GM21381 (cell line): ENCODE results near the gene CC2D1B.
"Not testable (repeated sequence)": the region's sequence is repeated elsewhere in the genome, so short reads cannot be mapped to it uniquely, and the experiment has no call there.

Experiments
- ATAC-seq: cut with Tn5 transposase; IDR thresholded peaks from one replicate; pipeline ENCODE4 v1.9.1; 2021; ENCODE audit warnings: mild to moderate bottlenecking, moderate library complexity; ENCODE audit not compliant: unreplicated experiment

The CC2D1B gene, protein sequence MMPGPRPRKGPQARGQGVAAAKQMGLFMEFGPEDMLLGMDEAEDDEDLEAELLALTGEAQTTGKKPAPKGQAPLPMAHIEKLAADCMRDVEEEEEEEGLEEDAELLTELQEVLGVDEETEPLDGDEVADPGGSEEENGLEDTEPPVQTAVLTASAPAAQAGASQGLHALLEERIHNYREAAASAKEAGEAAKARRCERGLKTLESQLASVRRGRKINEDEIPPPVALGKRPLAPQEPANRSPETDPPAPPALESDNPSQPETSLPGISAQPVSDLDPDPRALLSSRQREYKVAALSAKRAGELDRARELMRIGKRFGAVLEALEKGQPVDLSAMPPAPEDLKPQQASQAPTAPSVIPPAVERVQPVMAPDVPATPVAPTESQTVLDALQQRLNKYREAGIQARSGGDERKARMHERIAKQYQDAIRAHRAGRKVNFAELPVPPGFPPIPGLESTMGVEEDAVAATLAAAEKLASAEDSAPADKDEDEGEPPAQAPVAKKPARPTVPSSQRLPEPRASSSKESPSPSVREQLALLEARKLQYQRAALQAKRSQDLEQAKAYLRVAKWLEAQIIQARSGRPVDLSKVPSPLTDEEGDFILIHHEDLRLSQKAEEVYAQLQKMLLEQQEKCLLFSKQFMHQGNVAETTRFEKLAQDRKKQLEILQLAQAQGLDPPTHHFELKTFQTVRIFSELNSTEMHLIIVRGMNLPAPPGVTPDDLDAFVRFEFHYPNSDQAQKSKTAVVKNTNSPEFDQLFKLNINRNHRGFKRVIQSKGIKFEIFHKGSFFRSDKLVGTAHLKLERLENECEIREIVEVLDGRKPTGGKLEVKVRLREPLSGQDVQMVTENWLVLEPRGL

DNA sequence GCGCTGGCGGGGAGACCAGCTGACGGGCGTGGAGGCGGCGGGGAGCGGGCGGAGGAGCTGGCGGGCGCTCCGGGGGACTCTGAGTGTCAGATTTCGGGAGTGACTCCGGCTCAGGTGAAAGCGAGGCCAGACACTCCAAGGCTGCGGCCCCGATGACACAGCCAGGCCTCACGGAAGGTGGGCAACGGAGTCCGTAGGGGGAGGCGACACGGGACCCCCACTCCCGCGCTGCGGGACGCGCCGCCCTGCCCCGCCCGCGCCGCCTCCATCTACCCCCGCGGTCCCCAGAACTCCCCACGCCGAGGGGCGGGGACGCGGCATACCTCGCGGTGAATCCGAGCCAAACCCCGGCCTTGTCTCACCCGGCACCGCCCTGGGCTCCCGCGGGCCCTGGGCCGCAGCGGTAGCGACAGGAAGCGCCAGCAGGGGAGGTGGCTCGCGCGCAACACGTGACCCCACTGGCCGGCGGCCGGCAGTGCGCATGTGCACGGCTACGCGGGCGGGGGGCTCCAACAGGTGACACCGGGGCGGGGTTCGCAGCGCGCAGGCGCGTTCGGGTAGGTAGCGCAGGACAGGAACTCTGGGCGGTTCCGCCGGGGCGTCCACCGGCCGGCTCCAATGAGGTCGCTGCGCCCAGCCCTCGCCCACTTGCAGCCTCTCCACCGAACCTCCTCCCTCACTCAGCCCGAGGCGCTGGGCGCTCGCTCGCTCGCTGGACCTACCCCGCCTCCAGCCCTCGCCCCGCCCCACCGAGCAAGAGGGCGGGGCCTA lies at the start of gene CC2D1B:
TSS of gene CC2D1B (minus strand) at position 460 of the 771 bp plus-strand sequence. CDS start 1,585 bp downstream, outside the sequence.
- ATAC-seq: peak; percentile 87

DNA sequence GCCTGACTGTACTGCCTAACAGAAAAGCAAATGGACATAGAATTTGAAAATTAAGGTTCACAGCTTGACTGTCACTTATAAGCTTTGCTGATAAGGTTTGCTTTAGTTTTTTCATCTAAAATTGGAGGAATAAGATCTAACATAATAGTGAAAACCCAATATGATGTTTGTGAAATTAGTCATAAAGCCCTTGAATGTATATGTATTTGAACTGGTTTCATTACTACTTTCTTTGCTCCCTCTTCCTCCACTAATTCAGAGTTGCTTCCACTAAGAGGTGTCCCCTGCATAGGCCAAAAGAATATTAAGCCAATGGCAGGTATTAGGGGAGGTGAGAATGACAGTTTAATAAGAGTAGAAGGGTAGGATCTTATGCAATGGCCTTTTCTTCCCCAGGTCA lies 48.9 kb upstream of the CC2D1B start:
- no peak for ATAC-seq

DNA sequence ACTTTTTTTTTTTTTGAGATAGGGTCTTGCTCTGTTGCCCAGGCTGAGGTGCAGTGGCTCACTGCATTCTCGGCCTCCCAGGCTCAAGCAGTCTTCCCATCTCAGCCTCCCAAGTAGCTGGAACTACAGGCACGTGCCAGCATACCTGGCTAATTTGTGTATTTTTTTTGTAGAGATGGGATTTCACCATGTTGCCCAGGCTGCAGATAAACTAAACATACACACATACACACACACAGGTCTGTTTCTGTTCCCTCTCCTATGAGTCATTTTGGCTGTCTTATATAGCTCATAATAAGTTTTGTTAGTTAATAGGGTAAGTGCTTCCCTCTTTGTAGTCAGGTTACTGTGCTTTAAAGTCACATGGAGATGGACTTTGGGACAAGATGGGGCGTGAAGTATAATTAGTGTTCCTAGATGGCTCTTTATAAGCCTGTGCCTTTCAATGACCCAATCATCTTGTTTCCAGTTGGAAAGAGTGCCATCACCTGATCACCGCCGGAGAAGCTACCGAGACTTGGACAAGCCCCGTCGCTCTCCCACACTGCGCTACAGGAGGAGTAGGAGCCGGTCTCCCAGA lies 47.5 kb upstream of the CC2D1B start:
- ATAC-seq: no peak

DNA sequence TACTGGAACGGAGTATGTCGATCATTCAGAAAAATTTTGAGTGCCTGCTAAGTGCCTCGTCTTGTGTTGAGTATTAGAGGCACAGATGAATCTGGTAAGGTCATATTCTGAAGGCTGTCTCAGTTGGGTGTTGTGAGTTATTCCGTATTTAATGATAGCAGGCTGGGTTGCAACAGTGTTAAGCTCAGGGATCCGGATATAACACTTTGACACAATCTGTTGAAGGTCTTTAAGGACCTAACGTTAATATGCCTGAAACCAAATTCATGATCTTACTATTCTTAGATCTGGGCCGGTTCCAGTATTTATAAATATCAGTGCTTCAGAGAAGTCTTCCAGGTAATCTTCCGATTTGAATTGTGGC lies 39.0 kb upstream of the CC2D1B start:
- ATAC-seq: no peak

DNA sequence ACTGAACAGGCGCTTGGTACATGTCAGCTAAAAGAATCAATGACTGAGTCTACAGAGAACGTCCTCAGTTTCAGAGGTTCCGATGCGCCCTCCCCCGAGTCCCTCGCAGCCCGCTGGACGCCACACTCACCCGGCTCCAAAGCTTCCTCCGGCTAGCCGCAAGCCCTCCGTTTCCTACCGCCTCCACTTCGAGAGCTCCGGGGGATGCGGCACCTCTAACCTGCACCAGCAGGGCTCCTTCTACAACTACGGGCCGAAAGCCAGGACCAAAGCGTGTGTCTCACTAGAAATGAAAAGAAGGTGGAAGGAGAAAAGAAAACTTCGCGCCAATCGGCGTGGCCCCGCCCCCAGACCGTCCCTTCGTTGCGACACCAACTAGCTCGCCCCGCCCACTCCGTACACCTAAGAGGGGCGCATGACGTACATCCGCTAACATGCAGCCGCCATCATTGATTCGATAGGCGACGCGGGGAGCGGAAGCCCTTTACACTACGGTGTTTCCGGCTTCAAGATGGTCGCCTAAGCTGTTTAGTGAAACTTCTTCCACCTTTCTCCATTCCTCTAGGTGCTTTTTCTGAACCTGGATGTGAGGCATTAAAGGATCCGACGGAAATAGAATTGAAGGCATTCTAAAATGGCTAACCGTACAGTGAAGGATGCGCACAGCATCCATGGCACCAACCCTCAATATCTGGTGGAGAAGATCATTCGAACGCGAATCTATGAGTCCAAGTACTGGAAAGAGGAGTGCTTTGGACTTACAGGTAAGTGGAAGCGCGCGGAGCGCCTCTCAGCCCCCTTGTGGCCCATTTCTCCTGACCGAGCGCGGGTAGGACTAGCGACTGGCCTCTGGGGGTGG lies 38.3 kb upstream of the CC2D1B start, which contains the start of the genes ORC1 and PRPF38A:
TSS of gene ORC1 (minus strand) at position 308 of the 859 bp plus-strand sequence. CDS start 2,200 bp downstream, outside the sequence.
TSS of gene PRPF38A (plus strand) at position 487 of the 859 bp plus-strand sequence. CDS start at position 635, 148 bp downstream.
- peak; percentile 95 for ATAC-seq

DNA sequence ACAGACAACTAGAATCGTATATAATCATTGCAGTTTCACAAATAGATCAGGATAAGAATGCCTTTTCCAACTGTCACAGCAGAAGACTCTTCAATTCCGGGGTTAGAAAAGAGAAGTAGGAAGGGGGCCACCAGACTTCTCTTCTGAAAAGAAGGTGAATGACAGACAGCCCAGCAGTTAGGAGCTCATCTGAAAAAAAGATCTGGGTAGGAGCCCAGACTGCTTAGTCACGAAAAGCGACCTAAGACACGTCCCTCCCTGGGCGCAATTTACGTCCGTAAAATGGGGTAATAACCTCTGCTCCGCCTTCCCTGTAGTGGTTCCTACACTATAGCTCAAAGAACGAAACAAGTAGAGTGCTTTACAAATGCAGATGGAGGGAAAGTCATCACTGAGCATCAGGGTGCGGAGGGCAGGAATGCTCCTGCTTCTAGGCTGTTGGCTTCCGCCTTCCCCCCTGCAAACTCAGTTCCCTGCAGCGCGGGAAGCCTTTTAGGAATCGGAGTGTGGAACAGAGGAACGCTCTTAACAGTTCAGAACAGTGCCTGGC lies 37.6 kb upstream of the CC2D1B start:
- ATAC-seq: peak; percentile 32

DNA sequence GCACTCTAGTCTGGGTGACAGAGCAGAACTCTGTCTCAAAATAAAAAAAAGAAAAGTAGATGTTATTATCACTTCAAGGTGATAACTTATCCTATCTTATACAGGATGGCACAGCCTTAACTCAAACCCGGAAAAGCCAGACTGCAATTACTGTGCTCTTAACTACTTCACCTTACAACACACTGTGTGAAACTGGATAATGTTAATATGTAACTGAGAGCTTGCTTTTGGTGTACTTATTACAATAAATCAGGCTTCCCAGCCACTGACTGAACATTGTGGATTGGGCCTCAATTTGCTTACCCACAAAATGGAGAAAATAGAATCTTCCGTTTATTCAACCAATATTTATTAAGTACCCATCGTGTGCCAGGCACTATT lies 36.8 kb upstream of the CC2D1B start:
- no peak for ATAC-seq

DNA sequence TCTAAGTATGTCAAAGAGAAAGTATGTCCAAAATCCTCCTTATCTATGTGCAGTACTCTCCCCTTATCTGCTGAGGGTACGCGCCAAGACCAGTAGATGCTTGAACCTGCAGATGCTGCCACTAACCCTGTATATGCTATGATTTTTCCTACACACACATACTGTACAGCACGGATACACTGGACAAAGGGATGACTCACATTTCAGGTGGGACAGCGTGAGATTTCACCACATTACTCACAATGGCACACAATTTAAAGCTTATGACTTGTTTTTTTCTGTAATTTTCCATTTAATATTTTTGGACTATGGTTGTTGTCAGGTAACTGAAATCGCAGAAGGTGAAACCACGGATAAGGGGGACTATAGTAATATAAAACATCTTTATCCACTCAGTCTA lies 34.1 kb upstream of the CC2D1B start:
- ATAC-seq: no peak

DNA sequence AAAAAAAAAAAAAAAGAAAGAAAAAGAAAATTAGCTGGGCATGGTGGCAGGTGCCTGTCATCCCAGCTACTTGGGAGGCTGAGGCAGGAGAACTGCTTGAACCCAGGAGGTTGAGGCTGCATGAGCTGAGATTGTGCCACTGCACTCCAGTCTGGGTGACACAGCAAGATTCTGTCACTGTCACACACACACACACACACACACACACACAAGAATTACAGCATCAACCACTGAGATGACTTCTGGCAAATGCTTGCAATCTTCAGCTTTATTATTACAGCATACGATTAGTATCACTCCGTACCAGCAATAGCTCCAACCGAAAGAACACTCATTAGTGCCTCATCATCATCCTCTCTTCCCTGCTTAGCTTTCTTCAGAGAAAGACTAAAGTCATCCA lies 33.6 kb upstream of the CC2D1B start:
- ATAC-seq: no peak

DNA sequence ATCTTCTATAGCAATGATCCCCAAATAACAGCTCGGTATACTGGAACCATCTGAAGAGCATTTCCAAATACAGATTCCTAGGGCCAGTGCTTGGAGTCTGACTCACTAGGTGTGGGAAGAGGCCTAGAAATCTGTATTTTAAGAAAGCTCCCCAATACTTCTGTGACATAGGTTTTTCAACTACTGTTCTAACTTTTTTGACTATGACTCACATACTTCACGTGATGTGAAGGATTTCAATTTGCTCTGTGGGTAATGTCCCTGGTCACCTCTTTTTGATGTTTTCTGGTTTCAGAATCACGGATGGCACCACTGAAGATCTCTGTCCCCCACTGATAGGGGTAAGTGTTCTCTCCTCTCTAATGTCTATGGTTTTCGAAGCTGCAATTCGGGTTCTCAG lies 27.2 kb upstream of the CC2D1B start:
- no peak for ATAC-seq

DNA sequence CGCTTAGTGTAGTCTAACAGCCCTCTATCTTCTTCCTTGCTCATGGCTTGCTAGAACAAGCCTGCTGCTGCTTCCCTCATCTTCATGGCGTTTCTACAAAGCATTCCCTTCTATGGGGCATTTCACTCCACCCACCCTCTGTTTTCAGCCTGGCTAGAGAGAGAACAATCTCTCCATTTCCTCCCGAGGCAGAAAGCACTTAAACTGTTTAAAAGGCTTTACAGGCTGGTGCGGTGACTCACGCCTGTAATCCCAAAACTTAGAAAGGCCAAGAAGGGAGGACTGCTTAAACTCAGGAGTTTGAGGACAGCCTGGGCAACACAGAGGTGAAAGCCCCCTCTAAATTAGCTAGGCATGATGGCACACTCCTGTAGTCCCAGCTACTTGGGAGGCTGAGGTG lies 20.5 kb upstream of the CC2D1B start:
- ATAC-seq: no peak

DNA sequence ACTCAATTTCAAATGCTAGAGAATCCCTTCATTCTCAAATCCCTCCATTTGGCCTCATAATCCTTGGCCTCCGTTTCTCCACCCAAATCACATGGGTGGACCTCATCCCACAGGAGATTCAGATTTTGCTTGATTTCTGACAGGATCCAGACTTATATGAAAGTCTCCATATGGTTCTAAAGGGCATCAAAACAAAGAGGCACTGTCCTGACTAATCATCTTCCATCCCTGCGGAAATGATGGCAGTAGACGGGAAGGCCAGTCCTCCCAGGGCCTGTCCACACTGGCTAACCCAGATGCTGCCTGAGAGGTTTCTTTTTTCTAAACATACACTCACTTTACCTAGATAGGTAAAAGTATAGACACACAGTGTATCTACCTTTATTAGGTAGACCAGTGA lies 19.4 kb upstream of the CC2D1B start:
- no peak for ATAC-seq

DNA sequence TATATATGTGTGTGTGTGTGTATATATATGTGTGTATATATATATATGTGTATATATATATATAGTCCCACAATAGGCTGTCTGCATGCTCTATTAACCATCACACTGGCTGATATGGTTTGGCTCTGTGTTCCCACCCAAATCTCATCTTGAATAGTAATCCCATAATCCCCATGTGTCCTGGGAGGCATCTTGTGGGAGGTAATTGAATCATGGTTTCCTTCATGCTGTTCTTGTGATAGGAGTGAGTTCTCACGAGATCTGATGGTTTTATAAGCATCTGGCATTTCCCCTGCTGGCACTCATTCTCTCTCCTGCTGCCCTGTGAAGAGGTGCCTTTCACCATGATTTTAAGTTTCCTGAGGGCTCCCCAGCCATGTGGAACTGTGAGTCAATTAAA lies 3.8 kb upstream of the CC2D1B start:
- ATAC-seq: not testable (repeated sequence)

DNA sequence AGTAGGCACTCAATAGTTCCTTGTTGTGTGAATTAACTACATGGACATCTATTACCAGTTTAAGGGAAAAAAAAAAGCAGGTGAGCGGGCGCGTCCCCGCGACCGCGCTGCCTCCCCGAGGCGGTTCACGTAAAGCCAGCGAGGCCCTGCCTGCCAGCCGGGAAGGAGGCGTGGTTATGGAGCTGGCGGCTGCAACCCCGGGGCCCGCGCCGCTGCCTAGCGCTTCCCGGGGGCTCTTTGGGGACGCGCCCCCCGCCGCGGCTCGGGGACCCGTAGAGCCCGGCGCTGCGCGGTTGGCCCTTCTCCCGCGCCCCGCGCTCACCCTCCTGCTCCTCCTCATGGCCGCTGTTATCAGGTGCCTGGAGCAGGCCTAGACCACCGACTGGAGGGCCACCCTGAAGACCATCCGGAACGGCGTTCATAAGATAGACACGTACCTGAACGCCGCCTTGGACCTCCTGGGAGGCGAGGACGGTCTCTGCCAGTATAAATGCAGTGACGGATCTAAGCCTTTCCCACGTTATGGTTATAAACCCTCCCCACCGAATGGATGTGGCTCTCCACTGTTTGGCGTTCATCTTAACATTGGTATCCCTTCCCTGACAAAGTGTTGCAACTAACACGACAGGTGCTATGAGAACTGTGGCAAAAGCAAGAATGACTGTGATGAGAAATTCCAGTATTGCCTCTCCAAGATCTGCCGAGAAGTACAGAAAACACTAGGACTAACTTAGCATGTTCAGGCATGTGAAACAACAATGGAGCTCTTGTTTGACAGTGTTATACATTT lies 2.6 kb upstream of the CC2D1B start:
- no peak for ATAC-seq

DNA sequence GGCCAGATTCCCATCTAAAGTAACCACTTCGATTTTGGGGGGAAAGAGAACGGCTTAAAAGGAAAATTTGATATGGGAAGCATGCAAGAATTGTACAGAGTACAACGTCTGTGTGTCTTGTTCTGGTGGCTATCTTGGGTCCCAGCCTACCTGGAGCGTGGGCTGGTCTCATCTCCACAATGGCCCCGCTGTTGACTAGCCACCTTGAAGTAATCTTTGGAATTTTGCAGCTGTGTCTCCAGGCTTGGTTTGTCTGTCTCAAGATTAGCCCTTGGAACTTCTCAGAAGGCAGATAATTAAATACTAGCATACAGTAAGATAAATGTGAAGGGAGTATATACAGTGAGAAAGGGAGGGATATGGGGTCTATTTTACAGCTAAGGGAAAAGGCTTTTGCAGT lies 1.3 kb upstream of the CC2D1B start:
- no peak for ATAC-seq

DNA sequence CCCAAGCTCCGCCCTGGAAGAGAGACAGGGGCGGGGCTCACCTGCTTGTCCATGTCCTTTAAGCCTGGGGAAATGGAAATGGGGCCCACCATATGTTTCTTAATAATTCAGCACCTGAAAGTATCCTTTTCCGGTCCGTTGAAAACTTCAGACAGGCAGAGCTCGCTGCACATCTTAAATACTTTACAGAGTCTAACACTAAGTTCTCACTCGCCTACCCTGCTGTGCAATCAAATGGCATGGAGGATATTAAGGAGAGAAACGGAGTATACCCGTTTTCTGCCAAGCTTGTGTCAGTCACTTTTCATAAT lies 467 bp upstream of the CC2D1B start:
- no peak for ATAC-seq

DNA sequence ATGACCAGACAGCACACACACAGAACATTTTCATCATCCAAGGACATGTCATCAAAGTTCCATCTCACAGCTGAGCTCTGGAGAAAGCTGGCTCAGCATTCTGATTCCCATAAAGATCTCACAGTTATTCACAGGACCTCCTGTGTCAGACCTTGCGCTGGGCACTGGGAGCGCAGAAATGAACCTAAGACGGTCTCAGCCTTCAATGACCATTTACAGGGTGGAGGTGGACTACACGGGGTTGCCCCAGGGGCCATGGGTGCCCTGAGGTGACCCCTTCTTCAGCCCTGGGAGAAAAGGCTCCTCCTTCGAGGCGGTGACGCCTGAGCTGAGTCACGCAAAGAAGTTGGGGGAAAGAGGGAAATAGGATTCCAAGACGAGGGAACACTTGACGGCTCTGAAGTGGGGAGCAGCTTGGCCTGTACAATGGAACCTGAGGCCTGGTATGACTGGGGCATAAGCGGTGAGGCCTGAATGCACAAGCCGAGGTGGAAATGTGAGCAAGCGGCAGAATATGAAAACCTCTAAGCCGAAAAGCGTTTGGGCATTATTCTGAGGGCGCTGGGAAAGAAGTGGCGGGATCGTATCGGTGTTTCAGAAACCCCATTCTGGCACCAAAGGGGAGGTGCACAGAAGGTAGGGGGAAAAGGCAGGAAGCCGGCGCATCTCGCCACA lies 797 bp downstream of the CC2D1B start:
- ATAC-seq: no peak

DNA sequence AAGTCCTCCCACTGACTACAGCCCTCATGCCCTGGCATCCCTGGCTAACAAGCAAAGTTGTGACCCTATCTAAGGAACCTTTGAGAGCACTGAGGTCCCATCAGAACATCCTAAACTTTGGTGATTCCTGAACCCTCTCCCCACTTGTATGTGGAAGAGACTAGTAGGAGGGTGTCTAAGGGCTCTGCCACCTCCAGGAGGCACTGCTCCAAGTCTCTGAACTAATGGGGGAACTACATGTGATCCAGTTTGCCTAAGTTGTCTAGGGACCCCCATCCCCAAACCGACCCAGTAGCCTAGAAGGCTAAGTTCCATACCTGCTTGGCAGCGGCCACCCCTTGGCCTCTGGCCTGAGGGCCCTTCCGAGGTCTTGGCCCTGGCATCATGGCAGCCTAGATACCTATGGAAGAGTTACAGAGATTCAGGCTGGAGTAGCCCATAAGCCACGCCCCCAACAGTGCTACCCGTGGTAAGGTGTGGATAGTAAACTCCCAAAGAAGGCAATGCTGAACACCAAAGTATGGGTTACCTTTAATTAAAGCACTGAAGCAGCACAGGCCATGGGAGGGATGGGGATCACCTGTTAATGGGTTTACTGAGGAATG lies 1.7 kb downstream of the CC2D1B start:
- no peak for ATAC-seq
